Superior temporal gyrus (tissue), 1 donor: ENCODE results near the gene SLC32A1.

Source experiments
- DNase-seq: peaks from one replicate; pipeline ENCODE4 v3.0.0-alpha.2; 2016; ENCODE audit errors: extremely low spot score

SLC32A1 gene

DNA sequence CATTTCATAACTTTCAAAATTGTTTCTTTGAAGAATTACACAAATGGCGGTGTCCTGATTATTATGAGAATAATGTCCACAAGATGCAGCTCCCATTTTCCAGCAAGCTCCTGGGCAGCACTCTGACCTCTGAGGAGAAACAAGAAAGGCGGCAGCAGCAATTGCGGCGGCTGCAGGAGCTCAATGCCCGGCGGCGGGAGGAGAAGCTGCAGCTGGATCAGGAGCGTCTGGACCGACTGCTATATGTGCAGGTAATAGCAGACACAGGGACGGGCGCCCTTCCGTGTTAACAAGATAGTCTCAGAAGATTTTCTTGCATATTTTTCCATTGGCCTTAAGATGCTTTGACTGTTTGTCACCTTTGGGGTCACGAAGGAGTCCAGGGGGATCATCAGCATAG is 30.6 kb downstream of the SLC32A1 start:
- DNase-seq, result no peak

DNA sequence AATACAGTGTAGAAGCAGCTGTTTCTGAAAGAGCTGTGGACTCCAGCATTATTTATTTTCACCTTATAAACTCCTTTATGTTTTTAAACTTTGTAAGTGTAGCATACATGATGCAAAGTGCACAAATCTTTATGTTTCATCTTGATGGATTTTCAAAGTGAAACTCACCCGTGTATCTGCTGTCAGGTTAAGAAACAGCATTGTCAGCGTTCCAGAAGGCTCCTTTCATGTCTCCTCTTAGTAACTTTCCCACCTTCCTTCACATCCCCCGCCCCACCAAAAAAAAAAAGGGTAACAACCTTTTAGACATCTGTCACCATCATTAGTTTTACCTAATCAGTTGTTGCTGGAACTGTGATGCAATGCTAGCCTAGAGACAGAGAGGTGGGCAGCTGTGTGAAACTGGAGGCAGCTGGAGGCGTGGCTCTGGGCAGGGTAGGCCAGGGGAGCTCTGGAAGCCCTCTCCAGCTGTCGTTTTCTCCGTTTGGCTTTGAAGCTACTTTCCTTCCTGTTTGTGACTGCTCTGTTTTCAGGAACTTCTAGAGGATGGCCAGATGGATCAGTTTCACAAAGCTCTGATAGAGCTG is 31.1 kb downstream of the SLC32A1 start:
- DNase-seq, result no peak

DNA sequence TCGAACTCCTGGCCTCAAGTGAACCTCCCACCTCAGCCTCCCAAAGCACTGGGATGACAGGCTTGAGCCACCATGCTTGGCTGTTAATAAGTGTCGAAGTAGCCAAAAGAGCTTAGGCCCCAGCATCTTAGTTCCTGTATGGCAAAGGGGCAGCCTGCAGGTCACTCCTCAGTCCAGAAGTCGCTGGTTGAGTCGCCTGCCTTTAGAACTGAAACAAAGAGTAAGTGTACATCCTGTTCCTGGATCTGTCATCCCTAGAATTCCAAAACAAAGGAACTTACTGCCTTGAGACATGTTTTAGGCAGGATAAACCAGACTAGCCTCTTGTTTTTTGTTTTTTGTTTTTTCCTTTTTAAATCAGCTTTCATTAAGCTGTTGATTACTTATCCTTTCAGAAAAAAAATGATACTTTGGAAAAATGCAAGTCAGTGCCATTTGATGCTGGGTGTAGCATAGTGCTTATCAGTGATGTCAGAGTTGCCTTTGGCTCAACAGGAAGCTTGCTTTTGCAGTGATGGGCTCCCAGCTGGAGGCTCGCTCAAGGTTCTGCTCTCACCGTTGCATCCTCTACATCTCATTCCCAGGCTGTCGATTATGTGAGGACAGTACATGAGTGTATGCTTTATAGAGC is 33.0 kb downstream of the SLC32A1 start:
- DNase-seq, result no peak

DNA sequence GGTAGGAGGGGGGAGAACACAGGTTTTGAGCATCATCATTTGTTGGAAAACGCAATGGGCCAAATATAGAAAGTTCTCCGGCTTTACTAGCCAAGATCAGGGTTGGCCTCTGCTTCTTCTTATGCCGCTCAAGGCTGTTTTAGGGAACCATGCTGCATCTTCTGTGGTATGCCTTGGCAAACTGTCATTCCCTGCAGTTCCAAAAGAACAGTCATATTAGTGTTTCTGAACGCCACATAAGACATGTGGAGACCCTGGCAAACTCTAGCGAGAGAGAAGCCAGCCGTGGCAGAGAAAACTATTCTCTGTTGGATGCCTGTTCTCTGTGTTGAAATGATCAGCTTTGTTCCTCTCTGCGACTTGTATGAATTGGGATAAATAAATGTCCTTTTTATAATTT is 34.8 kb downstream of the SLC32A1 start:
- DNase-seq, result peak; percentile 62

DNA sequence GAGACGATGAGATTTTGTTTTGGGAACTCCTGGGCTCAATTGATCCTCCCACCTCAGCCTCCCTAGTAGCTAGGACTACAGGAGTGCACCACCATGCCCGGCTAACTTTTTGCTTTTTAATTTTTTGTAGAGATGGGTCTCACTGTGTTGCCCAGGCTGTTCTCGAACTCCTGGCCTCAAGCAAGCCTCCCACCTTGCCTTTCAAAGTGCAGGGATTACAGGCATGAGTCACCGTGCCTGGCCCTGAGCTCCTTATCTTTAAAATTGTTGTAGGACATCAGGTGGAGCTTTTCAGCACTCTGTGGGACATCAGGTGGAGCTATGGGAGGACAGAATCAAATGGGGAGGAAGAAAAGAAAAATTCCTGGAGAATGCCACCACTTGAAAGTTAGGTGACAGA is 36.7 kb downstream of the SLC32A1 start:
- DNase-seq, result no peak

DNA sequence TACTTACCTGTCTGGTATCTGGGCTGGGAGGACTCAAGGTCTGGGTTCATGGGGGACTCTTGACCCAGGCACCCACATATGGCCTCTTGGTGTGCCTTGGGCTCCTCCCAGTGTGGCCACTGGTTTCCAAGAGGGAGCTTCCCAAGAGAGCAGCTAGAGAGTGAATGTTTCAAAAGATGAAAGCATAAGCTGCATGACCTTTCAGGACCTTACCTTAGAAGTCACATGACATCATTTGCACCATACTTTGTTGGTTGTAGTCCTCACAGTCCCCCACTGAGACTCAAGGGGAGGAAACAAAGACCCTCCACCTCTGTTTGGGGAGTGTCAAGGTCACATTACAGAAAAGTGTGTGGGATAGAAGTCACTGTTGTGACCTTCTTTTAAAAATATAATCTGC is 37.9 kb downstream of the SLC32A1 start:
- DNase-seq, result no peak

DNA sequence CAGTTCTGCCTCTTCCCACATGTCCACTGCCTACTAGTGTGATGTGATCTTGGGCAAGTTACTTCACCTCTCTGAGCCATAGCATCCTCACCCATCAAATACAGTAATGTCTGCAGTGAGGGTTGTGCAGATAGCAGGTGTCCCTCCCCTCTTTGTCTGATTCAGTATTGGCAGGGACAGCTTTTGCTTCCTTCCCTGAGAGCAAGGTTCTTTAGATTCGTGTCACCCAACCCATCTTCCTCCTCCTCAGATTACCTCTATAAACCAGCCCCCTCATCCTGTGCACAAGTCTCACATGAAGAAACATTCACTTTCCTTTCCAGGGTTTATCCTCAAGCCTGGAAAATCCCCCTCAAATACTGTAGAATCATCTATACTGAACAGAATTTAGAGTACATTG is 39.3 kb downstream of the SLC32A1 start:
- no peak for DNase-seq

DNA sequence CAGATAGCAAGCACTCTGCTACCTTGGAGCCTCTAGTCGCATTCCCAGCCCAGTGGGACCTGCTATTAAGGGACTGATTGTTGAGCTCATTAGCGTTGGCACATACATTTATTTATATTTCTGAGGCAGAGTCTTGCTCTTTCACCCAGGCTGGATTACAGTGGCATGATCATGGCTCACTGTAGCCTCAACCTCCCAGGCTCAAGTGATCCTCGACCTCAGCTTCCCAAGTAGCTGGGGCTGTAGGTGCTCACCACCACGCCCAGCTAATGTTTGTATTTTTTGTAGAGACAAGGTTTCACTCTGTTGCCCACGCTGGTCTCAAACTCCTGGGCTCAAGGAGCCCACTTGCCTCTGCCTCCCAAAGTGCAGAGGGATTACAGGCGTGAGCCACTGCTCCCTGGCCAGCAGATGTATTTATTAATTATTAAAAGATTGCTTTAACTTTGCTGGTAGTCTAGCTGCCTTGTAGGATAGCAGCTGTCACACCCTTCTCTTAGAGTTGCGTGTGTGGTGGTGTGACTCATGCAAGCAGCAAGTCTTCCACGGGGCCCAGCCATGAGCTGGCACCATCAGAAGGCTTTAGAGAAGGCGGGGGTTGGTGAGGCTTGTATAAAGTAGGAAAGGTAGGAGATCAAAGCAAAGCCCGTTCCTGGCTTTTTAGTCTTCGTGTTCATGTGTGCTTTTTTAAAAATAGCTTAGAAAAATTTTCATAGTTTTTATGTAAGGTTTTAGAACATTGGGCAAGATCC is 40.5 kb downstream of the SLC32A1 start:
- peak; percentile 72 for DNase-seq

DNA sequence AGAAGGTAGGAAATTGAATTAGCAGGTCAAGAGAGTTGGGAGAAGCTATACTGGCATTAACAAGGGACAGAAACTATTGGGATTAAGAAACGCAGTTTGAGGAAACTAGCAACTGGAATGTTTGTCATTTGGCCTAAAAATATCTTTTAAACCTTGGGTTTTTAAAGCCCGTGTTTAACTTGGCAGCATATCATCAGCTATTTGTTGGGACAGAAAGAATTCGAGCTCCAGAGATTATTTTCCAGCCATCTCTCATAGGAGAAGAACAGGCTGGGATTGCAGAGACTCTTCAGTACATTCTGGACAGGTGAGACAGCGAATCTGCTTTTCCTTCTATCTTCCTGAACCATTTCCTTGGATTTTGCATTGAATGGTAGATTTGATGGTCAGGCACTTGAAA is 41.8 kb downstream of the SLC32A1 start:
- DNase-seq, result no peak

DNA sequence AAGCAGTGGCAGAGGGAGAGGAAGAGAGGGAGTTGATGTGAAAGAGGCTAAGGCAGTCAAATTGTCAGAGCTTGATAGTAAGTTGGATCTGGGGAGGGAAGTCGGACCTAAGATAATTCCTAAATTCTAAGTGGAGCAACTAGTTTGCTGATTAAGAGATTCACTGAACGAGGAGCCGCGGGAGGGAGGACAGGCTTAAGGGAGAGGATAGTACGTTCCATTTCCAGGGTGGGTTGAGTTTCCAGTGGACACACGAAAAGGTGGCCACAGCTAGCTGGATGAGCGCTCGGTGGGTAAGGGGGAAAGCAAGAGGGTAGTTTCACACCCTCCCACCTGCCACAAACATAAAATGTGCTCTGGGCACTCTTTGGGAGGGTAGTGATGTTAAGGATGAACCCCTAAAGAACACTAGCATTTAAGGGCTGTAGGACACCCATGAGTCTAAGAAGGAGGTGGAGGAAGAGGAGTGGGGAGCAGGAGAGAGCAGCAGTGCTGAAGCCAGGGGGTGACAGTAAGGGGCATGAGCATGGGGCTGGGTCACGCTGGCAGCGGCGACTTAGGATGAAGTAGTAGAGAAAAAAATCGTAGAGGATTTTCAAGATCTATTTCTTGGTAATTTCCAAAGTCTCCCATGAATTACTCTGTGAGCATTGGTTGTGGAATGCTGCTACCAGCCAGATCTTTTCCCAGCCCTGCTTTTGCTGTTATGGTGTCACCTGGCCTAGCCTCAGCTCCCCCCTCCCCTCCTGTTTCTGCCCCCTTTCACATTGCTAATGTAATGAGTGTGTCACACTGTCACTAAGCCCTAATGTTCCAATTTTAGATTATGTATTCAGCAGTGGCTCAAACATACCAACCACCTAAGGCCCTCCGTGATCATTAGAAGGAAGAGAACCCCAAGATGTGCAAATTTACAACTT is 45.4 kb downstream of the SLC32A1 start:
- no peak for DNase-seq

DNA sequence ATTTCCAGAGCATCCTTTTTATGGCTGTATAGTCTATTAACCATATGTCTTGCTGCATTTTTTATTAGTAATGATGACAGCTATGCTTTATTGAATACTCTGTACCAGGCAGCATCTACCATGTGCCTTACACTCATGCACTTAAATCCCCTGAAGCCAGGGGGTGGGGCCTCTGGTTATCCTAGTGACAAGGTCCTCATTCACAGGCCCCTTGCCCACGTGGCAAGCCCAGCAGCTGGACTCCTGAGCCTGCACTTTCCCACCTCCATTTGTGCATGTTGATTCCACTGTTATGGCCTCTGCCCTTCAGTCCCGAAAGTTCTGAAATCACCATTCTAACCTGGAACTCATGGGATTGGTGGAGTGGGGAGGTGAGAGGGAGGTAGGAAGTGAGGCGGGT is 46.3 kb downstream of the SLC32A1 start:
- no peak for DNase-seq

DNA sequence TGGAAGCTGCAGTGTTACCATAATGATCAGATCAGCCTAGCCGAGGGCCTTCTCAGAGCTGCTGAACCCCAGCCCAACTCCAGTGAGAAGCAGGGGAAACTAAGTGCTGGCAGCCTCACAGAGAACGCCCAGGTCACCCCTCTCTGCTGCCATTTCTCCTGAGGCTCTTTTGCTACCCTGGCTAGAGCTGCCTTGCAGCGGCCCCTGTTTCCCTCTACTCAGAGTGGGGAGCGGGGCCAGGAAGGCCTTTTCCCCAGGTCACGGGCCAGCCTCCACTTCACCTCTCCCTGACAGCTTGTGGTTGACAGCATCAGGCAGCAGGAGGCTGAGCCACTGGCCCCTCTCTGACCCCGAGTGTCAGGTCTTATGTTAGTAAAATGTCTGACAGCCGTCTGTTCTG is 46.7 kb downstream of the SLC32A1 start:
- DNase-seq, result no peak

DNA sequence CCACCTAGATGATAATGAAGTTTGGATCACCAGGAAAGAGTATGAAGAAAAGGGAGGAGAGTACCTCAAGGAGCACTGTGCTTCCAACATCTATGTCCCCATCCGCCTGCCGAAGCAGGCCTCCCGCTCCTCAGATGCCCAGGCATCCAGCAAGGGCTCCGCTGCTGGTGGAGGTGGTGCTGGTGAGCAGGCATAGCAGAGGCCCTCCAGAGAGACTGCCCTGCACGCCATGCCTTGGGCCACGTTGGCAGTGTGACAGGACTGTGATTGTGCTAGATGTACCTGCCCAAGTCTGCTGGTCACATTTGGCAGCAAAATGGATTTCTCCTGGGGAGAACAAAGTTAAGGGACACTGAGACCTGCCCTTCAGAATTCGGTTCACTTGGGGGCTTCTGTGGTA is 47.3 kb downstream of the SLC32A1 start:
- DNase-seq, result no peak

DNA sequence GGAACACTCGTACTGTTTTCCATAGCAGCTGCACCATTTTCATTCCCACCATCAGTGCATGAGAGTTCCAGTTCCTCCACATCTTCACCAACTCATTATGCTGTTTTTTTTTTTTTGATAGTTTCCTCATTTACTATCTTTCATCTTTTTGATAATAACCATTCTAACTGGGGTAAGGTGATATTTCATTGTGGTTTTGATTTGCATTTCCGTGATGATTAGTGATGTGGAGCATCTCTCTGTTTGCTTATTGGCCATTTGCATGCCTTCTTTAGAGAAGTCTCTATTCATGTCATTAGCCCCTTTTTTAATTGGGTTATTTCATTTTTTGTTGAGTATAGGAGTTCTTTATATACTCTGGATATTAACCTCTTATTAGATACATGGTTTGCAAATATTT is 49.9 kb downstream of the SLC32A1 start:
- no peak for DNase-seq

DNA sequence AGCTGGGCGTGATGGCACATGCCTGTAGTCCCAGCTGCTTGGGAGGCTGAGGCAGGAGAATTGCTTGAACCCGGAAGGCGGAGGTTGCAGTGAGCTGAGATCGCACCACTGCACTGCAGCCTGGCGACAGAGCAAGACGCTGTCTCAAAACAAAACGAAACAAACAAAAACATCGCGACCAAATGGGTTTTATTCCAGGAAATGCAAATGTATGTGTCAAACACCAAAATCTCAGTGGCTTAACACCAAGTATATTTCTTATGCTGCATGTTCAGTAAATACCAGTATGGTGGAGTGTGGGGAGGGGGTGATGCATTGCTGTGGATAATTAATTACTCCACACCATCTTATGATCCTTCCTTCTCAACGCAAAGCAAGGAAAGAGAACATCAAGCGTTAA is 52.1 kb downstream of the SLC32A1 start:
- no peak for DNase-seq
